Activated T-helper 1 cell treated with anti-CD3 and anti-CD28 coated beads, Interleukin-12 subunit alpha, Interleukin-12 subunit beta, Interleukin-2, Interleukin-4 antibody, amounts not matched to agents 30 ng/mL and 10 ng/mL and 1 ng/mL, durations not matched to agents 14 hours and 24 hours and 36 hours (primary cell): ENCODE data around the gene GRB10. TPM values are rescaled to one million over a fixed set of nuclear protein-coding genes. Genes with fewer than 3 reads are reported as not detected.
A peak's percentile ranks its signal among the peaks of the same experiment; 100 is the strongest.

ENCODE experiments used
- DNase-seq: peaks from one replicate; pipeline ENCODE4 v3.0.0; 2021; ENCODE audit warnings: low spot score
- H3K27ac Mint-ChIP-seq: one replicate; pipeline ENCODE4 v1.8.0; 2021; ENCODE audit warnings: mild to moderate bottlenecking, mixed read lengths
- H3K27me3 Mint-ChIP-seq: one replicate; pipeline ENCODE4 v1.8.0; 2022; ENCODE audit warnings: mild to moderate bottlenecking, moderate library complexity, mixed read lengths; ENCODE audit not compliant: insufficient read depth
- H3K36me3 Mint-ChIP-seq: one replicate; pipeline ENCODE4 v1.8.0; 2021; ENCODE audit warnings: low read depth, mixed read lengths
- H3K4me1 Mint-ChIP-seq: one replicate; pipeline ENCODE4 v1.8.0; 2021; ENCODE audit warnings: low read depth, mixed read lengths
- H3K4me3 Mint-ChIP-seq: one replicate; pipeline ENCODE4 v1.8.0; 2021; ENCODE audit warnings: mild to moderate bottlenecking, moderate library complexity, mixed read lengths
- H3K9me3 Mint-ChIP-seq: one replicate; pipeline ENCODE4 v1.8.0; 2021; ENCODE audit warnings: mixed read lengths
- intact Hi-C: fragments of 100-400 bp; cut with micrococcal nuclease; formaldehyde crosslinking; loops from one replicate; pipeline ENCODE4 v1.15.1; 2024
- total RNA-seq: library from RNA; stranded (reverse); gene quantifications from 2 replicates; pipeline ENCODE4 v1.2.3, GENCODE V29; 2022

Gene GRB10
- total RNA-seq, 1 donor from 2014 or later, result 2.8 TPM

DNA sequence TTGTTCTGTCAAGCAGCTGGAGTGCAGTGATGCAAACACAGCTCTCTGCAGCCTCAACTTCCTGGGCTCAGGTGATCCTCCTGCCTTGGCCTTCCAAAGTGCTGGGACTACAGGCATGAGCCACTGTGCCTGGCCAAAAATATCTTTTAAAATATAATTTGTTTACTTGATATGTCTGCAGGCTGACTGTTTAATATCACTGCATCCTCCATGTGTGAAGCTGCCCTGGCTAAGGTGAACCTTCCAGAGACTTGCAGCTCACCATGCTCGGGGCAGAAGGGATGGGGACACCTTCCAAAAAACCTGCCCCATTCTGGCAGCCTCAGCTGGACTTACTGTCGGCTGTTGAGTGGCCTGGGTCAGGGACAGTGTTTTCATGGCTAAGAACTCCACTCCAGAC is 159.9 kb downstream of the GRB10 start:
- H3K27ac Mint-ChIP-seq, result no peak overlapping the region
- DNase-seq, result no peak
- H3K4me1 Mint-ChIP-seq, result no peaks in the 10 kb centered on the region
- intact Hi-C loops, result no loop called here
- H3K36me3 Mint-ChIP-seq, result no peaks in the 10 kb centered on the region
- H3K9me3 Mint-ChIP-seq, result no peaks in the 10 kb centered on the region
- H3K4me3 Mint-ChIP-seq, result no peak overlapping the region
- peaks cover 16% of the 10 kb centered on the region for H3K27me3 Mint-ChIP-seq

DNA sequence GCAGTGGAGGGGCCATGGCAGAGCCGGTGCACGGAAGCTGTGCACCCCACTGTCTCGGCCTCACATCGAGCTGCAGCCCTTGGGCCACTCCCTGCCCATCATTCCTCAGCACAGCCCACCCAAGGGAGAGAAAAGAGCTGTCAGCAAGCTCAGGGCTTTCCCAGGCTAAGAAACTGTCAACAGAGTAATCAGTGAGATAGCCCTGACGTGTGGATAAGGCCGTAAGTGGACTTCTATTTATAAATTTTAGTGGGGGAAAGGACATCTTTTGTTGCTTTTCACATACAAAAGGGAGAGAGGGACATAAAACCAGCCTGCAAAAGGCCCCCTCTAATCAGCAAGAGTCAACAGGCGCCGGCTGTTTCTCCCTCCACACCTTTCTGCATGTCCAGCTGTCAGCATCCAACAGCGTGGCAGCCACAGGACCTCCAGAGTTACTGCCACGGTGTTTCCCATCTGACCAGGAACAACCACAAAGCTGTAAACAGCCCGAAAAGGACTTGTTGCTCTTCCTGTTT is 160.7 kb downstream of the GRB10 start:
- H3K27ac Mint-ChIP-seq, result no peak overlapping the region
- no peaks in the 10 kb centered on the region for H3K9me3 Mint-ChIP-seq
- no peak overlapping the region for H3K4me3 Mint-ChIP-seq
- no peak for DNase-seq
- intact Hi-C loops, result no loop called here
- peaks cover 19% of the 10 kb centered on the region for H3K27me3 Mint-ChIP-seq
- no peaks in the 10 kb centered on the region for H3K4me1 Mint-ChIP-seq
- no peaks in the 10 kb centered on the region for H3K36me3 Mint-ChIP-seq

DNA sequence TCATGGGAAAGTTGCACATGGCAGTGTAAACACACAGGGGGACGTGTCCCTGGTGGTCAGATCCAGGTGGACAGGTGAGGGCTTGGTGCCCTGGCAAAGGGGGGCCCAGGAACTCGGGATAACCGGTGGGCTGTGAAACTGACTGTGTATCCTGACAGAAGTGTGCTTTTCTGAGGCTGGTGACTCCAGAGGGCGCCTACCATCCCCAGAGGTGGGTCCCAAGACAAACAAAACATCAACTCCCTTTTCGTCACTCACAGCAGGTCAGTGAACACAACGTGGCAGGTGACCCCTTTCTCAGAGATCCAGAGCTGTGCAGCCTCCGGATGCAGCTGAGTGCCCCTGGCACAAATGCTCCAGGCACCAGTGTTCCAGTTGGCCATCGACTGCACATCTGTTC is 161.5 kb downstream of the GRB10 start:
- intact Hi-C loops, result no loop called here
- H3K27ac Mint-ChIP-seq, result no peak overlapping the region
- no peak for DNase-seq
- peaks cover 25% of the 10 kb centered on the region for H3K27me3 Mint-ChIP-seq
- no peaks in the 10 kb centered on the region for H3K9me3 Mint-ChIP-seq
- H3K4me3 Mint-ChIP-seq, result no peak overlapping the region
- no peaks in the 10 kb centered on the region for H3K4me1 Mint-ChIP-seq
- no peaks in the 10 kb centered on the region for H3K36me3 Mint-ChIP-seq

DNA sequence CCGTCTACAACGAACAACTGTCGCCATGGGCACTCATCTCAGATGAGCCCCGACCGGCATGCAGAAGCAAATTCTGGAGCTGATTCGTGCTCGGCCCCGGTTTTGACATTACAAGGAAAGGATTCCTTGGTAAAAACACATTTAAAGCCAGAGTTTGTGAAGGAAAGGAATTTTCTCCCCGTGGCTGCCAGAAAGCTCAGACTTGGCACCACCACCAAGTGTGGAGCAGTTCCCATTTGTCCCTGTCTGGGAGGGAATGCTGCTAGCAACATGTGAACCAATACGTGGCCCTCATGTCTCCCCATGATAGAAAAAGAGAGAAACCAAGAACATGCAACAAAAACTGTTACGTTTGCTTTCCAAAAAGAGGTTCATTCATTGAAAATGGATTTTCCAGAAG is 162.3 kb downstream of the GRB10 start:
- no peaks in the 10 kb centered on the region for H3K9me3 Mint-ChIP-seq
- H3K27ac Mint-ChIP-seq, result no peak overlapping the region
- no peaks in the 10 kb centered on the region for H3K36me3 Mint-ChIP-seq
- H3K4me3 Mint-ChIP-seq, result no peak overlapping the region
- H3K4me1 Mint-ChIP-seq, result no peaks in the 10 kb centered on the region
- H3K27me3 Mint-ChIP-seq, result peaks cover 24% of the 10 kb centered on the region
- DNase-seq, result no peak
- intact Hi-C loops, result no loop called here

DNA sequence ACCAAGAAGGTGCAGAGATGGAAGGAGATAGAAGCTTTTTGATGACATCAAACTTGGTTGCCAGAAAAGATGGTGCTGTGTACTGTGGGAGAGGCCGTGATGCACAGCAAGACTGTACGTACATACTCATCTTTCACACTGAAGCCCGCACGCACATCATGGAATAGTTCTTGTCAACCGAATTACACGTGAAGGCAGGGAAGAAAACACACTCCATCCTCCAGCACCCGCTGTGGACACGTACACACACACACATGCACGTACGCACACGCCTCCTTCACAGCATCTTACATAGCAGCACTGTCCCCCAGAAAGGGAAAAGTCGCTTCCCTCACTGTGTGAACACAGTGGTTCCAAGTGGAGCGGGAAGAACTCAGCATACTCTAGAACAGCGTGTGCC is 163.0 kb downstream of the GRB10 start:
- Mint-ChIP-seq H3K4me1 (no peaks in the 10 kb centered on the region), H3K4me3 (no peak overlapping the region), H3K27ac (no peak overlapping the region), H3K36me3 (no peaks in the 10 kb centered on the region), H3K9me3 (no peaks in the 10 kb centered on the region), H3K27me3 (peaks cover 24% of the 10 kb centered on the region)
- intact Hi-C loops, result loop anchor here (10.0 kb wide), 1 partner anchor 545 kb away; no protein-coding TSS in a partner anchor
- DNase-seq, result no peak

DNA sequence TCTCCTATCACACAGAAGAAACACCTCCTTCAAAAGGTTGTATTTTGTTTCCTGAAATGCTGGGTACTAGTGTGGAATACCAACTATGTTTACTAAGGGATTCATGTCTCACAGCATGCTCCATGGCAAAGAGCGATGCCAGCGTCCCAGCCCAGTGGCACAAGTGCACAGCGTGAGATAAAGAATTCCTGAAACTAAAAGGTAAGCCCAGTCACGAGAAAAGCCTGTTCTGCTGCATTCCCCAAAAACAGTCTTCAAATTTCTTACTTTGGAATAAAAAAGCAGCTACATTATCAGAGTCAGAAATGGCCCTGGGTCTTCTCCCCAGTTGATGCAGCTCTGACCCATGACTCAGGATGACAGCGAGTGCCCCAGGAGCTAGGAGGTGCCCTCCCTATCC is 164.4 kb downstream of the GRB10 start:
- intact Hi-C loops, result loop anchor here (10.0 kb wide), 1 partner anchor 547 kb away; no protein-coding TSS in a partner anchor
- no peaks in the 10 kb centered on the region for H3K4me1 Mint-ChIP-seq
- DNase-seq, result no peak

DNA sequence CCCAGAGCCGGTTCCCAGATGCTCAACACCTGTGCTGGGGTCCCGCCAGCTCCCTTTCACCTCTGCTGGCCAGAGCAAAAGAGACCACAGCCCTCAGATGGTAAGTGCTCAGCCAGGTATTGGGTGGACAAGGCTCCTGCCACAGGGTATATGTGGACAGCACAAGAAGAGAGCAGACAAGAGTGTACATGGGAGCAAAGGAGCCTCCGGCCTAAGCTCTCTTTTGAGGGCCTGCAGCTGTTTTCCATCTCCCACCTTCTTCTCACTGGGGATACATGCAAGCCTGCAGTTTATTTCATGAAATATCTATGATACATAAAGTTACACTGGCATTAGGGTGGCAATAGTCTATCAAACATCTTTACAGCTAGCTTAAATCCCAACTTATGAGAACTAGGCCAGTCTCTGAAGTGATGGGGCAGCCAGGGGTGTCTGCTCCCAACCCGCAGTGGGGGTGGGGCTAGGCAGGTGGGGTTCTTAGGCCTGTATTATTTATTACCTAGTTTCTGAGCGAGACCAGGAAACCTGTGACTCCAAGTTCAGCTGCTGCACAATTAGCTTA is 167.1 kb downstream of the GRB10 start:
- H3K27ac Mint-ChIP-seq, result no peak overlapping the region
- H3K27me3 Mint-ChIP-seq, result peaks cover 32% of the 10 kb centered on the region
- no peaks in the 10 kb centered on the region for H3K36me3 Mint-ChIP-seq
- no peaks in the 10 kb centered on the region for H3K9me3 Mint-ChIP-seq
- H3K4me1 Mint-ChIP-seq, result peaks cover 10% of the 10 kb centered on the region
- no peak for DNase-seq
- H3K4me3 Mint-ChIP-seq, result no peak overlapping the region
- intact Hi-C loops, result loop anchor here (2.0 to 10.0 kb wide), 2 partner anchors 17 to 549 kb away; no protein-coding TSS in a partner anchor

More for the DNA sequence above, 164.4 kb downstream of the GRB10 start:
- Mint-ChIP-seq H3K27ac (no peak overlapping the region), H3K4me3 (no peak overlapping the region), H3K36me3 (no peaks in the 10 kb centered on the region), H3K9me3 (no peaks in the 10 kb centered on the region), H3K27me3 (peaks cover 29% of the 10 kb centered on the region)

DNA sequence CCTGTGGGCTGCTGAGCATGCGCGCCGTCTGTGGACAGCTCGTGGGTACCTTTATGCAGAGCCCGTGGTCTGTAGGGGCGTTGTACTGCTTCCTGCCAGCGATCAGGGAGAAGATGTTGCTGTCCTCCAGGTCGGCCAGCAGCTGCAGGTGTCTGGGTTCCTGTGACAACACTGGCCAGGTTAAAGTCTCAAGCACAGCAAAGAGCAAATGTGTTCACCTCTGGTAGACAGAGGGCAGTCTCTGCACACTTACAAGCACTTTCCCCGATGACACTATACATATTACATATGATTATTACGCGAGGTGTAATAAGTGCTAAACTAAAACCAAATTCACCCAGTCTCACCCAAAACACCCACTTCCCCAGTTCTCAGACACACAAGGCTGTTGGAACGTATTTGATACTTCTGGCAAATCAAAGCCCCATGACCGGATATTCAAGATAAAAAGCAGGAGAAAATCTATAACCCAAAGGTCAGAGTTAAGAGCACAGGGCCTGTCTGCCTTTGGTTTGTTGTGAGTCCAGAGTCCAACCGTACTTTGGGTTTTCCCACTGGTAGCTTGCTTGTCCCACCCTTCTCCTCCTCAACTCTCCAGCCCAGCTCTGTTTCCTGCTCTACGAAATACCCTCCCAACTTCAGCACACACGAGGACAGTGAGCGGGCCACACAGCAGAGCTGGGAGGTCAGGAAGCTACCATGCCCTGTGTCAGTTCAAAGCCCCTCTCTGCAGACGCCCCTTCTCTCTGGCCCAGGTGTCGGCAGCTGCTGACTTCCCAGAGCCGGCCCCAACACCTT is 167.8 kb downstream of the GRB10 start:
- H3K4me1 Mint-ChIP-seq, result peaks cover 17% of the 10 kb centered on the region
- peaks cover 27% of the 10 kb centered on the region for H3K27me3 Mint-ChIP-seq
- no peak overlapping the region for H3K27ac Mint-ChIP-seq
- H3K36me3 Mint-ChIP-seq, result no peaks in the 10 kb centered on the region
- DNase-seq, result no peak
- intact Hi-C loops, result loop anchor here (1.0 to 10.0 kb wide), 2 partner anchors 64 to 550 kb away; no protein-coding TSS in a partner anchor
- H3K9me3 Mint-ChIP-seq, result no peaks in the 10 kb centered on the region
- H3K4me3 Mint-ChIP-seq, result no peak overlapping the region

DNA sequence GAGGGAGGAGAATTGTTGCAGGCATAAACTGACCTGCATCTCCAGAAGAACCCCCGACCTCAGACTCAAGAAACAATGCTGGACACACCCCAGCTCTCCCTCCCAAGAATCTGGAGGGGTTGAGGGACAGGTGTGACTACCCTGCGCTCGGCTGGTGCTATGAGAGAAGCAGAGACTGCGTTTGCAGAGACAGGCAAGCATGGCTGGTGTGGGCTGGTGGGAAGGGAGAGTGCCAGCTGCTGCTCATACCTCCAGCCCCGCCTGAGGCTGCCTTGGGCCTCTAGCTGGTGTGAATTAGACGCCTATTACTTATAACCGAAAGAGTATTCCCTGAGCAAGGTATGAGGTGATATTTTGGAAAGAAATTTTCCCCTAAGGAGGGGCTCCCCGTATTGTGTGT is 169.2 kb downstream of the GRB10 start:
- intact Hi-C loops, result loop anchor here (10.0 kb wide), 1 partner anchor 551 kb away; no protein-coding TSS in a partner anchor
- Mint-ChIP-seq H3K4me3 (no peak overlapping the region), H3K4me1 (peaks cover 24% of the 10 kb centered on the region), H3K9me3 (peaks cover 2% of the 10 kb centered on the region), H3K27me3 (peaks cover 29% of the 10 kb centered on the region), H3K36me3 (no peaks in the 10 kb centered on the region), H3K27ac (no peak overlapping the region)
- no peak for DNase-seq

DNA sequence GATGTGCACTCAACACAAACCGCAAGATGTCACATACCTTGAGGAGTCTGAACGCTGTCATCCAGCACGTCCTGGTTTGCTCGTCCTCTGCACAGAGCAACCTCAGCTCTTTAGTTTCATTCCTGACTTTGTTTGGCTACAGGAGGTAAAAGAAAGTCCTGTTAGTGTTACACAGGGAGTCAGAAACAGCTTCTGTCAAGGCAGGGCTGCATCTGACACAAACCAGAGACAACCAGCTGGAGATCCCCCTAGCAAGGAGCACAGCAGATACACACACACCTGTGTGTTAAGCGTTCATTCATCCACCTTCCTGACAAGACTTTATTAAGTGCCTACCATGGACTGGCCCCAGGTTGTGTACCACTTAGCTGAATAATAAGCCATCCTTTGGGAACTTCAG is 170.0 kb downstream of the GRB10 start:
- intact Hi-C loops, result loop anchor here (10.0 kb wide), 1 partner anchor 552 kb away; no protein-coding TSS in a partner anchor
- no peak overlapping the region for H3K27ac Mint-ChIP-seq

DNA sequence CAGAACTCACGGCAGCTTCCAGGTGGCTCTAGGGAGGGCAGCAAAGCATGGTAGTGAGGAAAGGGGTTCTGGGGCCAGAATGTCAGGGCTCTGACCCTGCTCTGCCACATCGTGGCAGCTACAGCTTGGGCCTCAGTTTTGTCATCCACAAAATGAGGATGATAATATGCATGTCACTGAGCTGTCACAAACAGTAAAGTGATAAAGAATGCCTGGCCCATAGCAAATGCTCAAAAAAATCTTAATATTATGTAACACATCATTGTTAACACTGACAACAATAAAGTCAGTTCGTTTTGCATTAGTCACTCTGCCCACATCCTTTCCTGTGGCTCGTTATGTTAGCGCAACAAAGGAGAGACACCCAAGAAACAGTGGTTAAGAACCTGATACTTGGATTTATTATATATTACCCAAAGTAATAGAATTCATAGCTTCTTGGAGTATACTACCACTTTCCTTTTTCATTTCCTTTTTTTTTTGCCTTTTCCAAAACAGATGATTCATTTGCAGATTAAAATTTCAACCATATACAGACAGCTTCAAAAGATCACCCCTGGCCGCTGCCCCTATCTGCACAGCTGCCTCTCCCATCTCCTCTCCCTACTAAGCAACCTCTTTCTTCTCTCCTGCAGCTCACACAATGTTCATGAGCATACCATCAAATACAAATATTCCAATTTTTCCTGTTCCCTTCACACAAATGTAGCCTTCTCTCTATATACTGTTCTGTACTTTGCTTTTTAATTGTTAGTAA is 172.0 kb downstream of the GRB10 start:
- Mint-ChIP-seq H3K4me1 (peaks cover 37% of the 10 kb centered on the region), H3K4me3 (no peak overlapping the region), H3K9me3 (peaks cover 9% of the 10 kb centered on the region), H3K36me3 (peaks cover 3% of the 10 kb centered on the region), H3K27me3 (peaks cover 18% of the 10 kb centered on the region), H3K27ac (no peak overlapping the region)
- peak; percentile 34 for DNase-seq
- intact Hi-C loops, result loop anchor here (1.0 to 10.0 kb wide), 3 partner anchors 15 to 554 kb away; no protein-coding TSS in a partner anchor

More for the DNA sequence above, 170.0 kb downstream of the GRB10 start:
- peaks cover 3% of the 10 kb centered on the region for H3K36me3 Mint-ChIP-seq
- H3K27me3 Mint-ChIP-seq, result peaks cover 29% of the 10 kb centered on the region
- DNase-seq, result no peak
- H3K9me3 Mint-ChIP-seq, result peaks cover 9% of the 10 kb centered on the region
- H3K4me3 Mint-ChIP-seq, result no peak overlapping the region
- H3K4me1 Mint-ChIP-seq, result peaks cover 32% of the 10 kb centered on the region

DNA sequence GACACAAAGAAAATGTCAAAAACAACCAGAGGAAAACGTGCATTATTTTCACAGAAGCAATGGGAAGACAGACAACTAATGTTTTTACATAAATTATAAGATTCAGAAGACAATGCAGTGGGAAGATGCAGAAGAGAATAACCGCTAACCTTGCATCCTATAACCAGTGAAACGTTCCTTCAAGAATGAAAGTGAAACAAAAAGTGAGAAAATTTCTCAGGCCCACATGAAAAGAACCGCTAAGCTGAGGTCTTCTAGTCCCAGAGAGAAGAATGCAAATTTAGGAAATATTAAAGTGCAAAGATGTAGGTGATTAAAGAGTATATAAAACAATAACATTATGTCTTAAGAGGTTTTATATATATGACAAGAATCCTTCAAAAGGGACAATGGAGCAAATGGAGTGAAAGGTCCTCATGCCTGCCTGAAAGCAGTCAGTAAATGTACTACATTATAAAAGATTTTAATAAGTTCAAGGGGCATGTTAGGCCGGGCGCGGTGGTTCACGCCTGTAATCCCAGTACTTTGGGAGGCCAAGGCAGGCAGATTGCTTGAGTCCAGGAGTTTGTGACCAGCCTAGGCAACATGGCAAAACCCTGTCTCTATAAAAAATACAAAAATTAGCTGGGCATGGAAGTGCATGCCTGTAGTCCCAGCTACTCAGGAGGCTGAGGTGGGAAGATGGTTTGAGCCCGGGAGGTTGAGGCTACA is 174.3 kb downstream of the GRB10 start:
- peak; percentile 13 for DNase-seq
- intact Hi-C loops, result loop anchor here (2.0 kb wide), 1 partner anchor 224 kb away; no protein-coding TSS in a partner anchor
- Mint-ChIP-seq H3K36me3 (peaks cover 3% of the 10 kb centered on the region), H3K4me3 (no peak overlapping the region), H3K27me3 (peaks cover 12% of the 10 kb centered on the region), H3K4me1 (peaks cover 37% of the 10 kb centered on the region), H3K27ac (no peak overlapping the region), H3K9me3 (peaks cover 9% of the 10 kb centered on the region)
